Fibroblast of peridontal ligament (primary cell): ENCODE results near the gene WDR37.
"Not testable (repeated sequence)": the region's sequence is repeated elsewhere in the genome, so short reads cannot be mapped to it uniquely, and the experiment has no call there.

Source experiments
- DNase-seq: peaks from one replicate; pipeline ENCODE4 v3.0.0-alpha.2; 2010; ENCODE audit errors: extremely low read depth

WDR37 gene

GRCh38 chr10:1104971-1105370 lies 48.8 kb downstream of the WDR37 start:
- no peak for DNase-seq

DNA sequence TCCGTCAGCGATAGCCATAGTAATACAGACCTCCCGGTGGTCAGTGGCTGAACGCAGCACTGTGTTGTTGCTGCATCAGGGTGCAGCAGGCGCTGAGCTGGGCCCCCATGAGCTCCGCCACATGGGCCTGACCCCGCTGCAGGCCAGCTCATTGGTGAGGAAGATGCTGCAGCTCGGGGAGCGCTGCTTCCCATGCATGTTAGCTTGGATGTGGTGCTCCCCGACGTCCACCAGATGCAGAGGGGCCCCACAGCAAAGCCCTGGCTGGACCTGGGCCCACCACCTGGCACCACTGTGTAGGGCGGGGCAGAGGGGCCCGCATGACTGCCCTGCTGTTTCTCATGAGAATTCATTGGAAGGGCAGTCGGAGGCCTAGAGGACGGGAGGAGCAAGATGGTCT lies 50.8 kb downstream of the WDR37 start:
- no peak for DNase-seq

DNA sequence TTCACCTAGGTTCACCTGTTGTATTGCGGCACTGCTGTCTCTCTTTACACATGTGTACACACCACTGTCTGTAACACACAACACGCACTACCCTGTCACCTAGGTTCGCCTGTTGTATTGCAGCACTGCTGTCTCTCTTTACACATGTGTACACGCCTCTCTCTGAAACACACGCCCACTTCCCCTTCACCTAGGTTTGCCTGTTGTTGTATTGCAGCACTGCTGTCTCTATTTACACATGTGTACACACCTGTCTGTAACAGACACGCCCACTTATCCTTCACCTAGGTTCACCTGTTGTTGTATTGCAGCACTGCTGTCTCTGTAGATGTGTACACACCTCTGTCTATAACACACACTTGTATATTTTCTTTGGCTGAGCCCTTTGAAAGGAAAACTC lies 51.5 kb downstream of the WDR37 start:
- no peak for DNase-seq

DNA sequence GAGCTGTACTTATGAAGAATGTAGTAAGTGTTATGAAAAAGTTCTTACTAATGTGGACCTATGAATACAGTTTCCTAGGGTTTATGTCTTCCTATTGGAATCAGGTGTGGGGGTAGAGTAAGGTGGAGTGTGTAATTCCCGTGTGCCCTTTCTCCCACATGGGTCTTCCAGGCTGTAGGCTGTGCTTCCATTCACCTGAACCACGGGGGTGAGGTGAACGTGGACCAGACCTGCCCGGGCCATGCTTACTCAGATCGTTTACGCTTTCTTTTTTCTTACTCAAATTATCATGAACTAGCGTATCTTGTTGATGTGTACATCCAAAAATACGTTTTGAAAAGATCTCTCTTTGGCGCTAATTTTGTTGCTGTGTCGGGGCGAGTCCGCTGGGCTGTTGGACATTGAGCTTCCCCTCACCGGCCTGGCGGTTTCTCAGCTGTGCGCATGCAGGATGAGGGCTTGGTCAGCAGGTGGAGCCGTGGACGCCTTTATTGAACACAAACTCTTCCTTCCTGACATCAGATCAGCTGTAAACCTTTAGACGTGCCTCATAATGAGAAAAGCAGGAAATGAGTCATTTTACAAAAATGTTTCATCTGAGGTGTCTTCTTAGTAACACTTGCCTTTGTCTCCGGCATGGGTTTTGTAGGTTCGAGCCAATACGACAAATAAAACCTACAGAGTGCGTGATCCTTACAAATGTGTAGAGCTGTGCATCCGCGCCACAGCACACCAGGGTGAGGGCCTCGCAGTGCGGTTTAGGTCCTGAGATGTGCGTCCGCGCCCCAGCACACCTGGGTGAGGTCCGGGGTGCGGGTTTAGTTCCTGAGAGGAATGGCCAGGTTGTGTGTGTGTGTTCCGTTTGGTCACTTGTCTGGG lies 53.8 kb downstream of the WDR37 start:
- peak; percentile 51 for DNase-seq

- no peak for DNase-seq
Observed at GRCh38 chr10:1110674-1111119, 54.5 kb downstream of the WDR37 start.

DNA sequence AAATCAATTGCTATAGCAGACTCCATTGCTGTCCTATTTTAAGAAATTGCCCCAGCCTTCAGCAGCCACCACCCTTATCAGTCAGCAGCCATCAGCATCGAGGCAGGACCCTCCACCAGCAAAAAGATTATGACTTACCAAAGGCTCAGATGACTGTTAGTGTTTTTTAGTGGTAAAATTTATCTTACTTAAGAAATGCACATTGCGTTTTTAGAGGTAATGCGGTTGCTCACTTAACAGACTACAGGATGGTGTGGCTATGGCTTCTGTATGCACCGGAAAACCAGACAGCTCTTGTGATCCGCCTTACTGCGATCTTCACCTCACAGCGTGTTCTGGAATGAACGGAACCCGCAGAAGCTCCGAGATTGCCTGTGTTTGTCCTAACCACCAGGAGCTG lies 58.1 kb downstream of the WDR37 start:
- DNase-seq: no peak

- DNase-seq: no peak
Observed at GRCh38 chr10:1114719-1115606, 58.8 kb downstream of the WDR37 start.

GRCh38 chr10:1115607-1115955 lies 59.4 kb downstream of the WDR37 start:
- DNase-seq: no peak

DNA sequence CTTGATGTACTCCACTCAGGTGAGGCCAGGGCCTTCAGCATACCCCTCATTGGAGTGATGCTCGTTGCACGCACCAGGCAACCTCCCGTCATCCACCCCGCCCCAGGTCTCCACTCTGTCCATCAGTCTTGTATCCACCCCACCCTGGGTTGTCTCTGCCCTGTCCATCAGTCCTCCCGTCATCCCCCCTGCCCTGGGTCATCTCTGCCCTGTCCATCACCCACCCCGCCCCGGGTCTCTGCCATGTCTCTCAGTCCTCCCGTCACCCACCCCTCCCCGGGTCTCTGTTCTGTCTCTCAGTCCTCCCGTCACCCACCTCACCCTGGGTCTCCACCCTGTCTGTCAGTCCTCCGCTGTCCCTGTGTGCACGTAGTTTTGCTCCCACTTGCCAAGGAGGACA lies 59.9 kb downstream of the WDR37 start:
- no peak for DNase-seq

GRCh38 chr10:1116696-1117280 lies 60.6 kb downstream of the WDR37 start:
- no peak for DNase-seq

DNA sequence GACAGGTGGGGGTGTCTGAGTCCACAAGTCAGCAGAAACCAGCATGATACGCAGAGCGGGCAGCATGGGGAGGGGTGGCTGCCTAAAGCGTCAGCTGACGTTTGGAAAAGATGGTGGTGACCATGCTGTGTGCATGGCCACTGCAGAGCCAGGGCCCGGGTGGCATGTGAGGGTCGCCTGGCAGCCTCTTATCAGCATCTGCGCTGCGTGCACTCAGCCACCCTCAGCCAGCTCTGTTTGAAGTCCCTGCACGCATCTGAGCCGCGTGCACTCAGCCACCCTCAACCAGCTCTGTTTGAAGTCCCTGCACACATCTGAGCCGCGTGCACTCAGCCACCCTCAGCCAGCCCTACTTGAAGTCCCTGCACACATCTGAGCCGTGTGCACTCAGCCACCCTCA lies 61.5 kb downstream of the WDR37 start:
- DNase-seq: no peak

DNA sequence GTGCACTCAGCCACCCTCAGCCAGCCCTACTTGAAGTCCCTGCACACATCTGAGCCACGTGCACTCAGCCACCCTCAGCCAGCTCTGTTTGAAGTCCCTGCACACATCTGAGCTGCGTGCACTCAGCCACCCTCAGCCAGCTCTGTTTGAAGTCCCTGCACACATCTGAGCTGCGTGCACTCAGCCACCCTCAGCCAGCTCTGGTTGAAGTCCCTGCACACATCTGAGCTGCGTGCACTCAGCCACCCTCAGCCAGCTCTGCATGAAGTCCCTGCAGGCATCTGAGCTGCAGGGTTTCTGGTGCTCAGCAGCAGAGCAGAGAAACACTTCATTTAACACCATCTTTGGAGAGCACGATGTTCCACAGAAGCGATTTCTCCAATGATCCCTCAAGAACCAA lies 62.1 kb downstream of the WDR37 start:
- not testable (repeated sequence) for DNase-seq

- DNase-seq: no peak
Observed at GRCh38 chr10:1119027-1119426, 62.8 kb downstream of the WDR37 start.

DNA sequence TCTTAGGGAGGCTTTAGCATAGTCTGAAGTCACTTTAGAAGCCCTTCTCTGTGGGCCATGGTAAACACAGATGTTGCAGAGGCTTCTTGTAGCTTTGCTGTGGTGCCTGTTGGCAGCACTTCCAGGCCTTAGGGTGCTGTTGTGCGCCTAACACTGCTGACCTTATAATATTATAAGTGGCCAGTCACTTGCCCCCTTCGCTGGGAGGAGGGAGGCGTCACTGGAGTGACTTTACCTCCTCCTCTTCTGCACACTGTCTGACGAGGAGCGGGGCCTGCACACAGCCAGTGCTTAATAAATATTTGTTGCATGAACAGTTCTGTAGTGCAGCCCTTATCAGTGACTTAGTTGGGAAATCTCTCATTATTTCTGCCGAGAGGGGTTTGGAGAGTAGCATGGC lies 63.3 kb downstream of the WDR37 start:
- no peak for DNase-seq

DNA sequence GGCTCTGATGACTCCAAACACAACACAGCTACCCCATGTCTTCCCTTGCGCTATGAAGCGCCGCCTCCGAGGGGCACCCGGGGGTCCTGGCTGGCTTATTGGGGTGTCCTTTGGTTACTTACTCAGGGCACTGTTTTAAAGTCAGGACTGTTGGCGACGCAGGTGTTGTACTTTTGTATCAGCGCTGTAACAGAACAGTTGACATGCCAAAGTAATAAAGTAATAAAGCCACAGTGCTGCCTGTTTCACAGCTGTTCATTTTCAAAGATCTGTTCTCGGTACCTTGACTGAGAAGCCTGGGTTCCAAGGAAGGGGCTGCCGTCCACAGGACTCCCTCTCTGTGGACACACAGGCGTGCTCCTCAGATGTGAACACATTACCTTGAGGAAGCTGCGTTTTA lies 64.1 kb downstream of the WDR37 start:
- DNase-seq: no peak

- no peak for DNase-seq
Observed at GRCh38 chr10:1120801-1121211, 64.6 kb downstream of the WDR37 start.

DNA sequence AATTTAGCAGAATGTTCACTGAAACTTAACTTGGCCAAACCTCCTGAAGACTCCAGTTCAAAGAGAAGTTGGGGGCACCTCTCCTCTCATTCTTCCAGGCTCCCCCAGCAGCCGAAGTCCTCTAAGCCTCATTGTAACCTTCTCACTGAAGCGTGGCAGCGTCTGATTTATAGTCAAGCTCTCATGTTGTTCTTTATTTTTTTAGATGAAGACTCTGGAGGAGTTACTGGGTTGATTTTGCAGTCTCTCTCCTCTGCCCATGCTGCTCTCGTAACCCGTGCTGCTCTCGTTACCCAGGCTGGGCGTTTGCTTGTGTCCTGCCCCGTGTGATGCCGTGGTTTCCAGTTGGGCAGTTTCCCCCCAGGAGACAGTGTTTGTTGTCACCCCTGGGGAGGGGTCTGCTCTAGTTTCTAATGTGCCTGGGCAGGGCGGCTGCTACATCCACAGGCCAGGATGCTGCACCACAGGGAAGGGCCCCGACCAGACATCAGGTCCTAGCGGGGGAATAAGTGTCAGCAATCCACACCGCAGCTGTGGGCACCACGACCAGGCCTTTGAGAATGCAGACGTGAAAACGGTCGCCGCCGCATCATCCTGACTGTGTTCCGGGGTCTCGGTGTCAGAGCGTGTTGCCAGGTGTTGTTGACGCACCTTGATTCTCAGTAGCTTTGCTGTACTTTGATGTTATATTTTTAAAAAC lies 65.2 kb downstream of the WDR37 start:
- no peak for DNase-seq

DNA sequence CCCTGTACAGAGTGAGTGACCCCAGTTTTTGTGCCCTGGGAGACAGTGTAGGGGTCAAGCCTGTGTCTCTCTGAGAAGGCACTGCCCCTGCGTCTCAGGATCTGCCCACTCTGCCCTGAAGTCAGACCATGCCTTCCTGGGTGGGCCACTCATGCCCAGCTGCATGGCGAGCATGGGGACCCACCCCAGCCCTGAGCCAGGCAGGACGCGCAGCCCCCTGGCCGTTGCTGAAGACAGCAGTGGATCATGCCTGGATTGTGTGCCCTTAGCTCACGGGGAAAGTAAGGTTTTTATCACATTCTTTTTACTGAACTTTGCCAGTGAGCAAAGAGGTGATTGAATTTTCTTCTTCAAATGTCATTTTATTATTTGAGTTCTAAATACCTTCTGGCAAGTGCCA lies 66.2 kb downstream of the WDR37 start:
- no peak for DNase-seq

- DNase-seq: no peak
Observed at GRCh38 chr10:1123198-1123597, 67.0 kb downstream of the WDR37 start.

DNA sequence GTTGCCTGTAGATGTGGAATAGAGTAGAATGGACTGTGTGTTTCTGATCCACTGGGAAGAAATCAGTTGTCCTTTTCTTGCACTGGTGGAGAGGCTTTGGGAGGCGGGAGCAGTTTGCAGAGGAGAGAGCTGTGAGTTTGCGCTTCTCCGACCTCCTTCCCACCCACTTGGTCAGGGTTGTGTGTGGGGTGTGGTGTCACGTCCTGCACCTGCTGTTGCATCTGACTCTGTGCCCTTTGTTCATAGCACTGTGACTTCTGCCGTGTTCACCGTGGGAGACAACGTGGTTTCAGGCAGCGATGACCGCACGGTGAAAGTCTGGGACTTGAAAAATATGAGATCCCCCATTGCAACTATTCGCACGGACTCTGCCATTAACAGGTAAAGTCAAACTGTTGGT lies 67.8 kb downstream of the WDR37 start:
- DNase-seq: no peak

DNA sequence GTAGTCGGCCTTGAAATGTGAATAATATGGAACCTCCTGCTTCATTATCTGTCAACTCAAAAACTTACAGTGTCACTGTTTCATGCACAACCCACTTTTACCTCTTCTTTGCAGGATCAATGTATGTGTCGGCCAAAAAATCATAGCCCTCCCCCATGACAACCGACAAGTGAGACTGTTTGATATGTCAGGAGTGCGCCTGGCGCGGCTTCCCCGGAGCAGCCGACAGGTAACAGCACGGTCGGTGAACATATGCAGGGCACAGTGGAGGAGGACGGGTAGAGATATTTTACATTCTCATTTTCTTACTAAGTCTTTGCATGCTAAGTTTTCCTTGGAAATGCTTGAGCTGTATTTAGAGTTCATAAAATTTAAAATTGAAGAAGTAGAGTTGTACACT lies 68.6 kb downstream of the WDR37 start:
- no peak for DNase-seq

- DNase-seq: no peak
Observed at GRCh38 chr10:1126461-1126860, 70.3 kb downstream of the WDR37 start.
